Gastroesophageal sphincter (tissue), 3 donors: ENCODE measurements around the gene C11orf16.

Experiments
- CTCF ChIP-seq, 4 experiments: fragments of 200-600 bp in 2 of 4; fragments of 450-650 bp in 2 of 4; sonication (generic) in 1 of 4; IDR thresholded peaks; one replicate each; pipeline ENCODE4 v1.5.1; 2017 to 2019; ENCODE audit warnings: antibody characterized with exemption in 4 of 4, mild to moderate bottlenecking in 2 of 4, moderate library complexity in 2 of 4
- EP300 ChIP-seq: sonication (generic); formaldehyde crosslinking; IDR thresholded peaks from one replicate; pipeline ENCODE4 v1.6.1; 2017; ENCODE audit warnings: antibody characterized with exemption, mild to moderate bottlenecking
- POLR2A ChIP-seq, 2 donors: fragments of 450-650 bp; IDR thresholded peaks; one replicate each; pipeline ENCODE4 v1.6.1; 2017; ENCODE audit warnings: antibody characterized with exemption in 2 of 2, mild to moderate bottlenecking in 2 of 2, moderate library complexity in 1 of 2
- POLR2AphosphoS5 ChIP-seq: sonication (generic); formaldehyde crosslinking; IDR thresholded peaks from one replicate; pipeline ENCODE4 v1.6.1; 2017; ENCODE audit warnings: antibody characterized with exemption

GRCh38 chr11:8930456-8931175, 2.1 kb downstream of the C11orf16 start:
- TF ChIP-seq POLR2A (IDR thresholded peaks at IDR 0.05): no peak
- TF ChIP-seq CTCF (IDR thresholded peaks at IDR 0.05): no peak
- no peak for TF ChIP-seq POLR2AphosphoS5
- TF ChIP-seq EP300: no peak
